Mesendoderm (in vitro differentiated cells): ENCODE data around the gene NT5C2.

Experiments used
- DNase-seq: peaks from one replicate; pipeline ENCODE4 v3.0.0; 2013
- H2AK5ac ChIP-seq: 2 replicates; pipeline ENCODE4 v1.6.1; 2013; ENCODE audit warnings: low read length, inconsistent platforms
- H2BK120ac ChIP-seq: 2 replicates; pipeline ENCODE4 v1.6.1; 2013; ENCODE audit warnings: low read depth, mild to moderate bottlenecking, low read length, moderate library complexity, mixed read lengths
- H2BK15ac ChIP-seq: replicated peaks from 2 replicates; pipeline ENCODE4 v1.6.1; 2013; ENCODE audit warnings: low read depth, mild to moderate bottlenecking, moderate library complexity
- H2BK5ac ChIP-seq: 2 replicates; pipeline ENCODE4 v1.6.1; 2013; ENCODE audit warnings: low read length, inconsistent platforms
- H3K18ac ChIP-seq: 2 replicates; pipeline ENCODE4 v1.6.1; 2013; ENCODE audit warnings: mild to moderate bottlenecking, low read length, mixed read lengths
- H3K23ac ChIP-seq: one replicate; pipeline ENCODE4 v1.6.1; 2013; ENCODE audit warnings: low read length
- H3K27ac ChIP-seq: 2 replicates; pipeline ENCODE4 v1.5.1; 2013; ENCODE audit warnings: low read depth, mild to moderate bottlenecking, inconsistent platforms, low read length, moderate library complexity
- H3K27me3 ChIP-seq: 2 replicates; pipeline ENCODE4 v1.6.1; 2013; ENCODE audit warnings: low read length, control low read depth, mild to moderate bottlenecking, inconsistent platforms; ENCODE audit not compliant: insufficient read depth, poor library complexity
- H3K36me3 ChIP-seq: 2 replicates; pipeline ENCODE4 v1.6.1; 2013; ENCODE audit warnings: low read length, inconsistent platforms; ENCODE audit not compliant: control insufficient read depth, insufficient read depth
- H3K4ac ChIP-seq: one replicate; pipeline ENCODE4 v1.6.1; 2013; ENCODE audit warnings: low read depth, mild to moderate bottlenecking, low read length, moderate library complexity
- H3K4me1 ChIP-seq: 2 replicates; pipeline ENCODE4 v1.6.1; 2013; ENCODE audit warnings: low read depth, low read length, inconsistent platforms; ENCODE audit not compliant: control insufficient read depth
- H3K4me2 ChIP-seq: 2 replicates; pipeline ENCODE4 v1.6.1; 2013; ENCODE audit warnings: low read length
- H3K4me3 ChIP-seq: 2 replicates; pipeline ENCODE4 v1.5.1; 2013; ENCODE audit warnings: mild to moderate bottlenecking, low read length
- H3K56ac ChIP-seq: one replicate; pipeline ENCODE4 v1.6.1; 2013; ENCODE audit warnings: low read length
- H3K79me1 ChIP-seq: 2 replicates; pipeline ENCODE4 v1.6.1; 2013; ENCODE audit warnings: low read length, inconsistent platforms
- H3K79me2 ChIP-seq: 2 replicates; pipeline ENCODE4 v1.6.1; 2013; ENCODE audit warnings: mild to moderate bottlenecking, low read length; ENCODE audit not compliant: control insufficient read depth, insufficient read depth
- H3K9ac ChIP-seq: 2 replicates; pipeline ENCODE4 v1.6.1; 2013; ENCODE audit warnings: low read length, inconsistent platforms
- H4K5ac ChIP-seq: one replicate; pipeline ENCODE4 v1.6.1; 2013; ENCODE audit warnings: low read length
- H4K8ac ChIP-seq: one replicate; pipeline ENCODE4 v1.6.1; 2013; ENCODE audit warnings: low read depth, mild to moderate bottlenecking, control low read depth, low read length, moderate library complexity
- WGBS: extraction: QIAGEN DNeasy Blood & Tissue Kit; methylation state at CpG from one replicate; pipeline ENCODE4 v1.1.7; 2013; ENCODE audit warnings: low lambda C conversion rate, missing lambda C conversion rate; ENCODE audit not compliant: insufficient coverage; ENCODE audit errors: extremely low coverage; 5-methylcytosine and 5-hydroxymethylcytosine counted together

Gene NT5C2

DNA sequence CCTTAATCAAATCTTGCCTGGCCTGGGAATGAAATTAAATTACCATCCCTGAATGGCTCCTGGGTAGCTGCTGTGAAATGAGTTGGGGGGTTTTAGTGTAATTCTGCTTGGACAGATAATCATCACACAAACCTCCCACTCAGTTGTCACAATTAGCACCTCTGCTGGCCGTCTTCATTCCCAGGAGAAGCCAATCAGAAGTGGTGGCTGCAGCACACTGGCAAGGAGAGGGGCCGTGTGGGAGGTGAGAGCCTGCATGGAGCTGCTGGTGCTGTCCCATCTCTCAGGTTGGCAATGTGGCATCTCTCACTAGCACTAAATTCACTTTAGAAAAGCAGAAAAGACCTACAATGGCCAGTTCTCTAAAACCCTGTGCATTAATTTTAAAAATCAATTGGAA lies 92.5 kb downstream of the NT5C2 start:
- no peak overlapping the region for H3K4me3 ChIP-seq
- H3K27me3 ChIP-seq, result no peaks in the 10 kb centered on the region
- no peak overlapping the region for H3K18ac ChIP-seq
- H3K56ac ChIP-seq, result no peak overlapping the region
- H2BK120ac ChIP-seq, result no peak overlapping the region
- H2AK5ac ChIP-seq, result no peak overlapping the region
- peaks cover 3% of the 10 kb centered on the region for H3K36me3 ChIP-seq
- DNase-seq, result peak; percentile 74
- no peak overlapping the region for H3K23ac ChIP-seq
- no peak overlapping the region for H3K4me2 ChIP-seq
- no peak overlapping the region for H3K4ac ChIP-seq
- no peak overlapping the region for H2BK5ac ChIP-seq
- H3K4me1 ChIP-seq, result peaks cover 3% of the 10 kb centered on the region
- H3K79me1 ChIP-seq, result peaks cover 2% of the 10 kb centered on the region
- WGBS, result no CpG with 5 or more reads among the region's 2 CpGs
- H3K79me2 ChIP-seq, result no peaks in the 10 kb centered on the region
- H3K27ac ChIP-seq, result no peak overlapping the region
- no peak overlapping the region for H4K5ac ChIP-seq
- no peak overlapping the region for H3K9ac ChIP-seq
- no peak overlapping the region for H2BK15ac ChIP-seq
- no peak overlapping the region for H4K8ac ChIP-seq

DNA sequence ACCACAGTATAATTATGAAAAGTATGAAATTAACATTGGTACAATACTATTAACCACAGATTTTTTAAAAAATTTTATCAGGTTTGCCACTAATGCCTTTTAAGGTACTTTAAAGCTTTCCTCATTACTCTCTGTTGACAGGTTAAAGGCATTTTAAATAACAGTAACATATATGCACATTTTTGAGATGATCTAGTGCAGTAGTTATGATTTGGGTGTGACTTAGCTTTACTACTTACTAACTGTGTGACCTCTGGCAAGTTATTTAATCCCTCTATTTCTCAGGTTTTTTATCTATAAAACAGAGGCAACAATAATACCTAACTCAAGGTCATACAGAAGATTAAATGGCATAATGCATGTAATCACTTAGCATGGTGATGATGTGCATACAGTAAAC lies 94.8 kb downstream of the NT5C2 start:
- Histone ChIP-seq H4K8ac (no peak overlapping the region), H4K5ac (no peak overlapping the region), H2AK5ac (no peak overlapping the region), H3K27ac (no peak overlapping the region), H3K23ac (no peak overlapping the region), H3K79me1 (peaks cover 2% of the 10 kb centered on the region), H3K9ac (no peak overlapping the region), H3K36me3 (peaks cover 5% of the 10 kb centered on the region), H2BK15ac (no peak overlapping the region), H3K27me3 (no peaks in the 10 kb centered on the region), H3K4ac (no peak overlapping the region), H3K79me2 (no peaks in the 10 kb centered on the region), H3K18ac (no peak overlapping the region), H2BK120ac (no peak overlapping the region), H3K4me1 (peaks cover 3% of the 10 kb centered on the region), H3K4me3 (no peak overlapping the region), H3K4me2 (no peak overlapping the region), H3K56ac (no peak overlapping the region), H2BK5ac (no peak overlapping the region)
- no peak for DNase-seq

DNA sequence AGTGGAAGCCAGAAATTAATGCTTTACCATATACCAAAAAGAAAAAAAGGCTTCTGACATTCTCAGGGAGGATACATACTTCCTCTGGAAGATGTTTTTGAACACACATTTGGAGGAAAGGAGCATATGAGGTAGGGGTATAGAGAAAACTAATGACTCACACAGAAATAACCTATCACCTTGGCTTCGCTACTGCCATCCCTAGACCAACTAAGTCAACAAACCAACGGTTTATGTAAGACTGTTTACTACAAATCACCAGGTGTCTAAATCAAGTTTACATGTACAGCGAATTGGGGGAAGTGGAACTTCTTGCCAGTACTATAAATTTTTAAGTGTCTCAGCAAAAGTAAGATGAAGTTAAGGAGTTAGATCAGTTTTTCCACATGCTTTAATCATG lies 96.9 kb downstream of the NT5C2 start:
- Histone ChIP-seq H3K79me1 (no peaks in the 10 kb centered on the region), H3K27me3 (no peaks in the 10 kb centered on the region), H4K5ac (no peak overlapping the region), H2AK5ac (no peak overlapping the region), H3K56ac (no peak overlapping the region), H3K4ac (no peak overlapping the region), H3K18ac (no peak overlapping the region), H3K36me3 (peaks cover 7% of the 10 kb centered on the region), H3K27ac (no peak overlapping the region), H3K9ac (no peak overlapping the region), H2BK15ac (no peak overlapping the region), H3K4me3 (no peak overlapping the region), H3K79me2 (no peaks in the 10 kb centered on the region), H3K4me2 (no peak overlapping the region), H2BK5ac (no peak overlapping the region), H3K23ac (no peak overlapping the region), H4K8ac (no peak overlapping the region), H3K4me1 (no peaks in the 10 kb centered on the region), H2BK120ac (no peak overlapping the region)
- WGBS, result no CpG with 5 or more reads among the region's 3 CpGs
- DNase-seq, result no peak

DNA sequence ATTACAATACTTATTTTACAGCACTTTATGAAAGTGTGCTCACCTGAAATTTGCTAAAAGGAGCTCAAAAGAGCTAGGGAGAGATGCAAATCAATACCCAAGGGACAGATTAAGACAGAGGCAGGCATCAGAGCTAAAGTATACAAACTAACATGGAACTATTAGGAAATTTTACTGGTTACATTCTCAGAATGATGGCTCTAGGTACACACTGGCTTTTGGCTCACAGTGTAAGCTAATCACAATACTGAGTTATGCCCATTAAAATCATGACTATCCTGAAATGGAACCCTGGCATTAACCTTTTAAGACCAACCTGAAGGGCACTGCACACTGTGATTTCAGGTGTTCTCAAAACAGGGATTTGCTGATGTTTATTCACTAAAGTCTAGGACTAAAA lies 98.1 kb downstream of the NT5C2 start:
- Histone ChIP-seq H3K79me2 (no peaks in the 10 kb centered on the region), H3K56ac (no peak overlapping the region), H3K4me3 (no peak overlapping the region), H3K4ac (no peak overlapping the region), H3K36me3 (peaks cover 11% of the 10 kb centered on the region), H4K5ac (no peak overlapping the region), H3K79me1 (no peaks in the 10 kb centered on the region), H3K23ac (no peak overlapping the region), H3K27ac (no peak overlapping the region), H2BK120ac (no peak overlapping the region), H2BK5ac (no peak overlapping the region), H3K18ac (no peak overlapping the region), H3K4me1 (no peaks in the 10 kb centered on the region), H3K9ac (no peak overlapping the region), H4K8ac (no peak overlapping the region), H3K27me3 (no peaks in the 10 kb centered on the region), H2AK5ac (no peak overlapping the region), H2BK15ac (no peak overlapping the region), H3K4me2 (no peak overlapping the region)
- no peak for DNase-seq

DNA sequence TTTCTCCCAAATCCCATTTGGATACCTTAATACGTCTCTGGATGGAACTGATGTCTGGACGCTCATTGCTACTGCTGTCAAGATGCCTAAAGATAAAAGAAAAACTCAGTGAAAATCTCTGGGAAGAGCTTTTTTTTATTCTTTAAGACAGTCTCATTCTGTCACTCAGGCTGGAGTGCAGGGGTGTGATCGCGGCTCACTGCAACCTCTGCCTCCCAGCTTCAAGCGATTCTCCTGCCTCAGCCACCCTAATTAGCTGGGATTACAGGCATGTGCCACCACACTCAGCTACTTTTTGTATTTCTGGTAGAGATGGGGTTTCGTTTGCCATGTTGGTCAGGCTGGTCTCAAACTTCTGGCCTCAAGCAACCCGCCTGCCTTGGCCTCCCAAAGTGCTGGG lies 102.2 kb downstream of the NT5C2 start:
- H3K4me3 ChIP-seq, result no peak overlapping the region
- no peak overlapping the region for H2BK120ac ChIP-seq
- no peaks in the 10 kb centered on the region for H3K79me2 ChIP-seq
- no peak overlapping the region for H2BK15ac ChIP-seq
- no peaks in the 10 kb centered on the region for H3K4me1 ChIP-seq
- no peak for DNase-seq
- no peaks in the 10 kb centered on the region for H3K27me3 ChIP-seq
- no peak overlapping the region for H3K23ac ChIP-seq
- no peak overlapping the region for H3K4me2 ChIP-seq
- no peak overlapping the region for H2AK5ac ChIP-seq
- no peak overlapping the region for H4K8ac ChIP-seq
- no peak overlapping the region for H3K56ac ChIP-seq
- no peak overlapping the region for H3K18ac ChIP-seq
- no peak overlapping the region for H3K27ac ChIP-seq
- H2BK5ac ChIP-seq, result no peak overlapping the region
- no peak overlapping the region for H4K5ac ChIP-seq
- H3K9ac ChIP-seq, result no peak overlapping the region
- H3K4ac ChIP-seq, result no peak overlapping the region
- peaks cover 14% of the 10 kb centered on the region for H3K36me3 ChIP-seq
- no peaks in the 10 kb centered on the region for H3K79me1 ChIP-seq
- no CpG with 5 or more reads among the region's 7 CpGs for whole genome bisulfite sequencing

DNA sequence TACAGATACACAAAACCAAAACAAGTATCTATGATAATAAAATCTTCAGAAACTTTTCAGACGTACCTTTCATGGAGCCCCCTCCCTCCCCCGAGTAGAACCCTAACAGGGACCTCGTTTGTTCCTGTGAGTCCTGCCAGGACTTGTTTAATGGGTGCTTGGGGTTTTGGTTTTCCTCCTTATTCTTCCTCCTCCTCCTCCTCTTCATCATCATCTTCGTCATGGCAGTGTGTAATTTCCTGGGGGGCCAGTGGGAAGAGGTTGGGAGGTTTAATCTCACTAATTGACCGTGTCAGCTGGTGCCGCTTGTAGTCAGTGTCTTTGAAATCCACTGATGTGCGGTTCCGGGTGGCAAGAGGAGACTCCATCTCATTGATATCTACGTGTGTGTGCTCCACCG lies 103.6 kb downstream of the NT5C2 start:
- Histone ChIP-seq H3K79me1 (no peaks in the 10 kb centered on the region), H2BK120ac (no peak overlapping the region), H3K36me3 (peaks cover 14% of the 10 kb centered on the region), H3K79me2 (no peaks in the 10 kb centered on the region), H3K4me3 (no peak overlapping the region), H3K27me3 (no peaks in the 10 kb centered on the region), H3K4ac (no peak overlapping the region), H3K56ac (no peak overlapping the region), H3K4me2 (no peak overlapping the region), H3K9ac (no peak overlapping the region), H2BK15ac (no peak overlapping the region), H2AK5ac (no peak overlapping the region), H3K27ac (no peak overlapping the region), H4K8ac (no peak overlapping the region), H3K4me1 (no peaks in the 10 kb centered on the region), H3K23ac (no peak overlapping the region), H4K5ac (no peak overlapping the region), H2BK5ac (no peak overlapping the region), H3K18ac (no peak overlapping the region)
- no peak for DNase-seq
- WGBS, result no CpG with 5 or more reads among the region's 10 CpGs
